DMS53 treated with DMSO at 0.1 percent for 48 hours (cell line): ENCODE results near the gene TRAPPC3.

Experiments used
- DNase-seq: peaks from one replicate; lab custom pipeline; 2025; ENCODE audit not compliant: unreplicated experiment; lab: John Stamatoyannopoulos, UW

Gene TRAPPC3

GRCh38 chr1:36154335-36154734 lies 5.0 kb upstream of the TRAPPC3 start:
- DNase-seq = no peak

DNA sequence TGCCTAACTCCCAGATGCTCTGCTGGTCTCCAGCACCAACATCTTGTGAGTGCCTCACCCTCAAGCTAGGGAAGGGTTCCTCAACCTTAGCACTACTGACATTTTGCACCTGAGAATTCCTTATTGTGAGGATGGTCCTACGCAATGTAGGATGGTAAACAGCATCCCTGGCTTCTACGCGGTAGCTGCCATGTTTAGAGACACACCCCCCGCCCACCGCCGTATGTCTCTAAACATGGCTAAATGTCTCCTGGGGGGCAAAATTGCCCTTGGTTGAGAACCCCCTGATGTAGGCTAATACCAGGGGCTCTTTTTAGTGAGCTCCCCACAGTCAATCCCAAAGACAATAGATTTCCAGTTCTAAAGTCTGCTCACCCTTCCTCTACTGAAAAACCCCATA lies 4.2 kb upstream of the TRAPPC3 start:
- no peak for DNase-seq

DNA sequence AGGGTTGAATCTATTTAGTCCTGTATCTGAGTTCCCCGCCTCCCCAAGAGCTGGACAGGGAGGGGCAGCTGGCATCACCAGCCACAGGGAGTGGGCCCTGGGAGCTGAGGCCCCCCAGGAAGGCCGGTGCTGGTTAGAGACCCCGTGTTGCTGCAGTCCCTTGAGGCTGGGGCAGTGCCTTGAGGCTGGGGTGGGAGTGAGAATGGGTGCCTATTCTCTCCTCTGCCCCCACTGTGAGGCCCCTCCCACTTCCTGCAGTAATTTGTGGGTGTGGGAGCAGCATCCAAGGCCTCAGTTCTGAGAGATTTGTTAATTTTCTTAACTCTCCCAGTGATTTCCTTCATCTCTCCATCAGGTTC lies 2.5 kb upstream of the TRAPPC3 start:
- DNase-seq = no peak

GRCh38 chr1:36151134-36151844 lies 2.0 kb upstream of the TRAPPC3 start:
- no peak for DNase-seq

DNA sequence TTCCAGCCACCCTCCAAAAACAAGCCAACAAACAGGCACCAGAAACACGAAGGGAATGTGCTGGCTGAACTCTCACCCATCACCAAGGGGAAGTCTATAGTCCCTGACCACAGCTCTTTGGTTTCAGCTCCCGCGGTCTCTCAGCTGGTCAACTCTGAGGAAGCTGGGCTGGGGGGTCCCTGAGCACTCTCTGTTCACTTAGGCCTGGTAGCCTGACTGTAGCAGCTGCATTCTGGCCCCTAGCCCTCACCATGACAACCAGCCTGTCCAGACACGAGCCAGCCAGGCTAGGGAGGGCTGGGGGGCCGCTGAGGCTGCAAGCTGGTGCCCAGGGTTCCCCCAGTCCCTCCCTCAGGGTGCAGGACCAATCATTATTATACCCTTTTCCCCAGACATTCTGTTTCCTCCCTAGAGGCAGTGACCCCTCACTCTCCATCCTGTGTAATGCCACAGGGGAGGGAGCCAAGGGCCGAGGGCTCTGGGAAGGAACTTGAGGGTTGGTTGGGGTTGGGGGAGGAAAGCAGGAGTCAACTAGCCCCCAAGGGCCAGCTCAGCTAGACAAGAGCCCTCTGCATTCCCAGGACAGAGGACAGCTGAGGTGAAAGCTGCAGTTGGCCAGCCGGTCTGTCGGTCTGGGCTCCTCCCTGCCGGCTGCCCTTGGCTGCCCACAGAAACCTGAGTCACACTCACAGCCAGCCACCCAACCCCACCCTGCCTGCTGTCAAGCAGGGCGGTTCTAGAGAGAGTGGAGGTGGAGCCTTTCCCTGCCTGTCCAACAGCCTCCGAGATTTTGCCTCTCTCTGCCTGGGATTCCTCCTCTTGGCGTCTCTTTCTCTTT lies 1.2 kb upstream of the TRAPPC3 start:
- peak; percentile 94 for DNase-seq

DNA sequence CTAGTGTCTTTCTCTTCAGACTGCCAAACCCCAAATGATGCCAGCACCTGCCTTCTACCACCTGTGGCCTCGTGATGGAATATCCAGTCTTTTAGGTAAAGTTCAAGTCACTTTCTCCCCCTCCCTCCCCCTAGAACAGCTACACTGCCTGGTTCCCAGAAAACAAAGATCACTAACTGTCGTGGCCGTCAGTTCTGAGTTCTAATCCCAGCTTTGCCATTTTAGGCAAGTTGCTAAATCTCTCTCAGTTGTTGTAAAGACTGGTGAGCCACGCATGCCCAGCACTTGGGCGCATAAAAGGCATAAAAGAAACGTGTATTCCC lies 648 bp upstream of the TRAPPC3 start:
- DNase-seq = no peak

DNA sequence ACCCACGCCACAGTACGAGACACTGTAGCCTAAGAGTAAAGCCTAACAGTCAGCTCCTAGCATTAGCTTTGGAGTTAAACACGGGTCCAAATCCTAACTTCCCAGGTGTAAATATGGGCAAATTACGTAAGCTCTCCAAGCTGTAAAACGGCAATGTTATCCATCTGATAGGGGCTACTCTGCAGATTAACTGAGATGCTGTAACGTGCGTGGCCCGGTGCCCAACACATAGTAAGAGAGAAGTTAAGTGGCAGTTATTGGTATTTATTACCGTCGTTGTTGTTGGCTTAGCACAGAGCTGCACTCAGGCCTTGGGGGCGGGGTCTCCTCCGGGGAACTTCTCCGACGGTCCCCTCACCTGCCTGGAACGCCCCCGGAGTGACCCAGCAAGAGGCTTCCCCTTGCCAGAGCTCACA lies 457 bp downstream of the TRAPPC3 start:
- DNase-seq = no peak

DNA sequence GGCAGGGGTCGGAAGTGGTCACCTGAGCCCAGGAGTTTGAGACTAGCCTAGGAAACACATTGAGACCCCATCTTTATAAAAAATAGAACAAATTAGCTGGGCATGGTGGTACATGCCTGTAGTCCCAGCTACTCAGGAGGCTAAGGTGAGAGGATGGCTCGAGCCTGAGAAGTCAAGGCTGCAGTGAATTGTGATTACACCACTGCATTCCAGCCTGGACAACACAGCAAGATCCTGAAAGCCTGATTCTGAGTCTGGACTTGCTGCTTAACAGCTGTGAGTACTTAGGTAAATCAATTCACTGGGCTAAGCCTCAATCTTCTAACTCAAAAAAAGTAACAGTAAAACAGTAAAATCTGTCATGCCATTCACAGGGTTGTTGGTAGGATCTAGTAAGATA lies 4.9 kb downstream of the TRAPPC3 start:
- no peak for DNase-seq

- DNase-seq = no peak
These were observed 5.9 kb downstream of the TRAPPC3 start for GRCh38 chr1:36143424-36143823.

GRCh38 chr1:36142121-36142520 lies 7.2 kb downstream of the TRAPPC3 start:
- DNase-seq = no peak

DNA sequence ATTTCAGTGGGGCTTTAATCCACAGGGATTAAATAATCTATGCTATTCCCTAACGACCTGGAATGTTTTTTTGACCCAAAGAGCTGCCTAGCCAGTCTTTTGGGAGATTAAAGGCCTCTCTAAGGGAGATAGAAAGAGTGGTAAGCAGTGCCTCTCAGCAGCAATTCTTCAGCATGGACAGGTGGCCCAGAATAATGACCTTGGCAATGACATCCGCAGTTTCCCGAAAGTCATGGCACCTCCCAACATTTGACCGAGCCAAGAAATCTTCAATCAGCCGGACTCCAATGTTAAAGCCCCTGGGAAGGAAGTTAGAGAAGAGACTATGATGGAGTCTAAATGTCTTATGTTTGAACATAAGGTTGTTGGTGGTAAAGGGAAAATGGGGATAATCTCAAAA lies 9.8 kb downstream of the TRAPPC3 start:
- DNase-seq = no peak

DNA sequence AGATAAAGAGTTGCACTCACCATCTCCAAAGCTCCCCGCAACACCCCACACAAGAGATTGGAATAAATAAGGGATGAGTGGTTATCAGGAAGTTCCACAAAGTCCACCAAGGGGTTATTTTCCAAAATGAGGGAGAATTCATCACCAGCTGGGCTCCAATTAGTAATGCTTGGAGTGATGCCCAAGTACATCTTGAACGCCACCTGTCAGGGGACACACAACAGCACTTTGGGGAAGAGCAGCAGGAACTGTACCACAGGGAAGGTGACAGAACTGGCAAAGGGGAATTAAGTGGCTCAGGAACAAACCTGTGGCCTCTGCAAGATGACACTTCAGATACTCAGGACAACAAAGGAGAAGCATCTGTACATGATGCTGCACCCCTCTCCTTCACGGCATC lies 11.5 kb downstream of the TRAPPC3 start:
- no peak for DNase-seq

DNA sequence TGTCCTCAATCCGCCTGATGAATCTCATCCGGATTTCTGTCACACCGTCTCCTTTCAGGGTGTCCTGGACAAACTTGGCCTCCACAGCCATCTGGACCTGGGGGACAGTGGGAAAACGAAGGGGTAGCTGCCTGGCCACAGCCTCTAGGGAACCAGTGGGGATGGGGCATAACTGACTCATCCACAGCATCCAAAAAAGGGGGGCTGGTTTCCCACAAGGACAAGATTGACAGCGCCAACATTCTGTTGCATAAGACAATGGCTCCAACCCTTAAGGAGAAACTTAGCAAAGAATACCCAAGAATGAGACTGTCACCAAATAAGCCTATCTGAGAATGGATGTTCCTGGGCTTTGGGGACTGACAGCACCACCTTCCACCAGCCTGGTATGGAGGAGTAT lies 12.1 kb downstream of the TRAPPC3 start:
- DNase-seq = no peak

- no peak for DNase-seq
These were observed 12.8 kb downstream of the TRAPPC3 start for GRCh38 chr1:36136535-36136934.

- DNase-seq = no peak
These were observed 13.5 kb downstream of the TRAPPC3 start for GRCh38 chr1:36135796-36136195.

DNA sequence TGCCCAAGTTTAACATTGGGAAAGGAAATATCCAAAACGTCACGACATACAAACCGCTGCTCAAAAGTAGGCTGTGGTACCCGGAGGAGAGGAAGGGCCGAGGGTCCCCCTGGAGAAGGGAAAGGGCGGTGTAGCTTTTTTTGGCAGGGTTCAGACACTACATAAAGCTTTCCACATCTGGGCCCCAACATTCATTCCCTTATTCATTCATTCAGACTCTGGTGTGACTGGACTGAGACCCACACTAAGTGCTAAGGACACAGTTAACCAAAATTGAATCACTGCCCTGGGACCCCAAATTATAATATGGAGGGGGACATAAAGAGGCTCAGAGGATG lies 14.0 kb downstream of the TRAPPC3 start:
- no peak for DNase-seq

DNA sequence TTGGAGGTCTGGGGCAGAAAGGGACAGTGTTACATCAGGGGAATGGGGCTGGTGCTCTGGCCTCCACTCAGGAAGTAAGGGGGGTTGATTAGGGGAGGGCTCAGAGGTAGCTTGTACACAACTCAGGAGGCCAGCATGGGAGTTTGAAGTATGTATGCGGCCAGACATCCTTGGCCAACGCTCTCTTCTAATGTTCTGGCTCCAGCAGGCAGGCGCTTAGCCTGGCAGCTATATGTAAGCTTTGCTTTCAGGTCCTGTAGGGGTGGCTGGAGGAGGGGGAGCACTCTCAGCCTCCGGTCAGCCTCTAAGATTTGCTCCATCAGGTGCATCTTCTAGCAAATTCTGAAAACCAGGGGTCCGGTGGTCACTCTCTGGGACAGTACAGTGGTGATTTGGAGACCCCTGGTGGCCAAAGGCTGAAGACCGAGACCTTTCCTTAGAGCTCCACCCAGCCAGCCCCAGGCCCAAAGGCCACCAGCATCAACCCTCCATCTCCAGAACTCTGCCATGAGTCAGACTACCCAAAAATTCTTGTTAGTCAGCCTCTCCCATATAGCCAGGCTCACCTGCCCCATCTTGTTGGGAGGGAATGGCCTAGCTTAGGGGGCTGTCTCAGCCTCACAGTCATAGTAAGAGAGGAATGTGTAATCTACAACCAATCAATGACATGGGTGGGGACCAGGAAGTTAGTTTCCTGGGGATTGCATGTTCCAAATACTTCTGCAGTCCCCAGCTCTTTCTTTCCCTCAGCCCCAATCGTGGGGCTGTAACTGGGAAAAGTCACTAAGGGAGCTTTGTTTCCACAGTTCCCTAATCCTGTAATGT lies 14.6 kb downstream of the TRAPPC3 start:
- DNase-seq = peak; percentile 26

DNA sequence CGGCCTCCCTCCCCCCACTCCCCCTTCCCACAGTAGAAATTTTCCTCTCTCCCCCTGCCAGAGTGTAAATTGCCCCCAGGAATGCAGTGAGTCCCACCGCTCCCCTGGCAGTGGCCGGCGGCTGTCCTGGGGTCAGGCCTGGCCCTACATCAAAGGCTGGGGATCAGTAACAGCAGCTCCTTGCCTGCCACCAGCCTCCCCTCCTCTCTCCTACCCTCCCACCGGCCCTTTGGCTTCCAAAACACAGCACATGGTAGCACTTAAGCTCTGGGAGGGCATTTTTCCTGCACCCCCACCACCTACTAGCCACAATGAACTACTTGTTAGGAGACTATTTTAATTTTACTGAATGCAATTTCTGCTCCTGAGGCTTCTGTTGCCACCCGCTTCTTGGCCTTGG lies 15.3 kb downstream of the TRAPPC3 start:
- DNase-seq = no peak

GRCh38 chr1:36133484-36133883 lies 15.8 kb downstream of the TRAPPC3 start:
- DNase-seq = no peak

DNA sequence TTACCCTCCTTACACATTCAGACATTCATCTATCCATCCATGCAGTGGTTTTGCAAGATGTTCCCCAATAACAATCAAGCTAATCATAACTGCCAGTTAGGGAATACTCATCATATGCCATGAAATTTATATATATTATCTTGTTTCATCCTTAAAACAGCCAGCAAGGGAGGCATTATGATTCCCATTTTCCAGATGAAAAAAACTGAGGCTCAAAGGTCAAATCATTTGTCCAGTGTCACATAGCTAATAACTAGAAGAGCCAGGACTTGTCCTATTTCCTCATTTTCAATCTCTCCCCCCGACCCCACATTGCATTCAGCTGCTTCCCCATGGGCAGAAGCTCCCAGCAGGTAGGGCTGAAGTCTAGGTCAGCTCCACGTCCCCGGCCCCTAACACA lies 17.3 kb downstream of the TRAPPC3 start:
- no peak for DNase-seq

GRCh38 chr1:36128905-36129206 lies 20.4 kb downstream of the TRAPPC3 start:
- no peak for DNase-seq
